GM13976 (cell line): ENCODE results near the gene GDA.

Experiments used
- DNase-seq: peaks from one replicate; pipeline ENCODE4 v3.0.0; 2012; ENCODE audit warnings: low spot score
- CTCF ChIP-seq: IDR thresholded peaks from 2 replicates; pipeline ENCODE4 v1.5.1; 2012; ENCODE audit warnings: borderline replicate concordance, mild to moderate bottlenecking; ENCODE audit not compliant: insufficient read depth; ENCODE audit errors: extremely low read depth, missing control alignments, control extremely low read depth
- in situ Hi-C: fragments of 300-500 bp; cut with MboI; formaldehyde crosslinking; loops from one replicate; pipeline ENCODE4 v1.12.0; 2022; ENCODE audit warnings: low sequenced_read_pairs, mixed read lengths, inconsistent platforms; ENCODE audit not compliant: unreplicated experiment

GDA gene

GRCh38 chr9:72271613-72272478 is 122.6 kb downstream of the GDA start:
- DNase-seq: peak; percentile 67
- in situ Hi-C loops: loop anchor here (10.0 to 25.0 kb wide), 2 partner anchors 67 to 460 kb away; no protein-coding TSS in a partner anchor
- TF ChIP-seq CTCF: peak; percentile 61

GRCh38 chr9:72274441-72274840 is 125.2 kb downstream of the GDA start:
- in situ Hi-C loops: loop anchor here (10.0 to 25.0 kb wide), 2 partner anchors 70 to 462 kb away; no protein-coding TSS in a partner anchor
- no peak for DNase-seq
- TF ChIP-seq CTCF: no peak

GRCh38 chr9:72274916-72275315 is 125.7 kb downstream of the GDA start:
- no peak for TF ChIP-seq CTCF
- DNase-seq: no peak
- in situ Hi-C loops: loop anchor here (5.0 to 25.0 kb wide), 4 partner anchors 70 to 762 kb away; no protein-coding TSS in a partner anchor

- TF ChIP-seq CTCF: no peak
- in situ Hi-C loops: loop anchor here (5.0 to 25.0 kb wide), 3 partner anchors 72 to 761 kb away; no protein-coding TSS in a partner anchor
- no peak for DNase-seq
These were observed 127.2 kb downstream of the GDA start for GRCh38 chr9:72276429-72276828.

- DNase-seq: peak; percentile 25
- TF ChIP-seq CTCF: no peak
- in situ Hi-C loops: loop anchor here (5.0 to 25.0 kb wide), 3 partner anchors 74 to 758 kb away; no protein-coding TSS in a partner anchor
These were observed 129.7 kb downstream of the GDA start for GRCh38 chr9:72278959-72279358.

GRCh38 chr9:72280913-72281500 is 131.8 kb downstream of the GDA start:
- in situ Hi-C loops: loop anchor here (5.0 to 25.0 kb wide), 3 partner anchors 311 to 756 kb away; no protein-coding TSS in a partner anchor
- DNase-seq: peak; percentile 73
- TF ChIP-seq CTCF: peak; percentile 90
